ENCODE results near the gene JADE2.

The JADE2 gene

GRCh38 chr5:134489227-134489944, 36.1 kb upstream of the JADE2 start:
- H3K4me2 ChIP-seq (ENCODE audit: low read length), result no peak overlapping the region
- no peaks in the 10 kb centered on the region for H3K36me3 ChIP-seq (ENCODE audit: control insufficient read depth, low read length)
- peaks cover under 1% of the 10 kb centered on the region; the same call in 1 of the 2 replicates for H3K4me1 ChIP-seq (ENCODE audit: control insufficient read depth, low read length)
- TF ChIP-seq EZH2phosphoT487 (IDR thresholded peaks at IDR 0.05; ENCODE audit: borderline replicate concordance, low read length), result no peak
- no peak for TF ChIP-seq CTCF (IDR thresholded peaks at IDR 0.05; ENCODE audit: low read depth, low read length, poor library complexity, severe bottlenecking)
- H3K27me3 ChIP-seq (ENCODE audit: control insufficient read depth, low read length), result no peaks in the 10 kb centered on the region; the same call in 1 of the 2 replicates
- no peaks in the 10 kb centered on the region for H3K79me2 ChIP-seq (ENCODE audit: control insufficient read depth, low read length)
- H3K9me3 ChIP-seq (ENCODE audit: control insufficient read depth, insufficient read depth, low read length), result no peaks in the 10 kb centered on the region
- no peaks in the 10 kb centered on the region for H3F3A ChIP-seq (ENCODE audit: control insufficient read depth, insufficient read depth)
- no peak overlapping the region for H3K27ac ChIP-seq (ENCODE audit: low read depth, low read length)
- no peak overlapping the region for H3K4me3 ChIP-seq (ENCODE audit: low read length)
- H4K20me1 ChIP-seq (ENCODE audit: control insufficient read depth, insufficient read depth, low read depth, low read length), result no peaks in the 10 kb centered on the region
- no peaks in the 10 kb centered on the region for H3K9me2 ChIP-seq (replicated peaks; ENCODE audit: control insufficient read depth, low read length)

- Histone ChIP-seq H3K4me1 (ENCODE audit: control insufficient read depth, low read length) (peaks cover 7% of the 10 kb centered on the region), H3K27me3 (ENCODE audit: control insufficient read depth, low read length) (no peaks in the 10 kb centered on the region; the same call in 1 of the 2 replicates), H3K36me3 (ENCODE audit: control insufficient read depth, low read length) (no peaks in the 10 kb centered on the region), H3K9me3 (ENCODE audit: control insufficient read depth, insufficient read depth, low read length) (no peaks in the 10 kb centered on the region), H3K79me2 (ENCODE audit: control insufficient read depth, low read length) (no peaks in the 10 kb centered on the region), H3K27ac (ENCODE audit: low read depth, low read length) (no peak overlapping the region), H3K9me2 (replicated peaks; ENCODE audit: control insufficient read depth, low read length) (no peaks in the 10 kb centered on the region), H4K20me1 (ENCODE audit: control insufficient read depth, insufficient read depth, low read depth, low read length) (no peaks in the 10 kb centered on the region), H3K4me3 (ENCODE audit: low read length) (no peak overlapping the region), H3F3A (ENCODE audit: control insufficient read depth, insufficient read depth) (no peaks in the 10 kb centered on the region), H3K4me2 (ENCODE audit: low read length) (no peak overlapping the region)
- TF ChIP-seq CTCF (IDR thresholded peaks at IDR 0.05; ENCODE audit: low read depth, low read length, poor library complexity, severe bottlenecking) (no peak), EZH2phosphoT487 (IDR thresholded peaks at IDR 0.05; ENCODE audit: borderline replicate concordance, low read length) (no peak)
Measured at GRCh38 chr5:134490255-134490924, 35.1 kb upstream of the JADE2 start.

- H3K27me3 ChIP-seq (ENCODE audit: control insufficient read depth, low read length), result no peaks in the 10 kb centered on the region; the same call in 1 of the 2 replicates
- H4K20me1 ChIP-seq (ENCODE audit: control insufficient read depth, insufficient read depth, low read depth, low read length), result no peaks in the 10 kb centered on the region
- no peak overlapping the region for H3K4me3 ChIP-seq (ENCODE audit: low read length)
- peaks cover 7% of the 10 kb centered on the region for H3K4me1 ChIP-seq (ENCODE audit: control insufficient read depth, low read length)
- no peaks in the 10 kb centered on the region for H3F3A ChIP-seq (ENCODE audit: control insufficient read depth, insufficient read depth)
- H3K4me2 ChIP-seq (ENCODE audit: low read length), result no peak overlapping the region
- no peaks in the 10 kb centered on the region for H3K9me2 ChIP-seq (replicated peaks; ENCODE audit: control insufficient read depth, low read length)
- TF ChIP-seq EZH2phosphoT487 (IDR thresholded peaks at IDR 0.05; ENCODE audit: borderline replicate concordance, low read length) (no peak), CTCF (IDR thresholded peaks at IDR 0.05; ENCODE audit: low read depth, low read length, poor library complexity, severe bottlenecking) (no peak)
- H3K27ac ChIP-seq (ENCODE audit: low read depth, low read length), result no peak overlapping the region
- H3K36me3 ChIP-seq (ENCODE audit: control insufficient read depth, low read length), result no peaks in the 10 kb centered on the region
- no peaks in the 10 kb centered on the region for H3K9me3 ChIP-seq (ENCODE audit: control insufficient read depth, insufficient read depth, low read length)
- no peaks in the 10 kb centered on the region for H3K79me2 ChIP-seq (ENCODE audit: control insufficient read depth, low read length)
Measured at GRCh38 chr5:134490925-134491271, 34.6 kb upstream of the JADE2 start.

All from DOHH2 (cell line).